G401 (cell line): ENCODE results near the gene RGMA. TPM values are rescaled to one million over a fixed set of nuclear protein-coding genes. Genes with fewer than 3 reads are reported as not detected.

Experiments used
- DNase-seq: peaks from one replicate; pipeline ENCODE4 v3.0.0-alpha.2; 2015; ENCODE audit warnings: low spot score
- in situ Hi-C: cut with HindIII; loops from 2 replicates; pipeline ENCODE4 v1.10.0; 2016; ENCODE audit warnings: low sequenced_read_pairs, mixed read lengths
- total RNA-seq: library from RNA; depleted of rRNA; stranded (reverse); fragments of >200 nt; shearing (Covaris generic); gene quantifications from 2 replicates; pipeline ENCODE4 v1.2.3, GENCODE V29; 2014; rRNA removed

Gene RGMA
- 0.80 and 2.6 TPM in 2 replicates for total RNA-seq

GRCh38 chr15:93088981-93089726, at the start of gene RGMA:
TSS of gene RGMA (minus strand) at chr15:93089211. CDS start at chr15:93088932, 279 bp downstream.
- no peak for DNase-seq
- in situ Hi-C loops = no loop called here

GRCh38 chr15:93136606-93137005, 47.6 kb upstream of the RGMA start:
- in situ Hi-C loops = no loop called here
- DNase-seq = no peak

GRCh38 chr15:93135997-93136397, 47.0 kb upstream of the RGMA start:
- DNase-seq = no peak
- in situ Hi-C loops = no loop called here

GRCh38 chr15:93135459-93135858, 46.4 kb upstream of the RGMA start:
- peak; percentile 59 for DNase-seq
- in situ Hi-C loops = no loop called here

GRCh38 chr15:93131485-93132095, 42.6 kb upstream of the RGMA start:
- DNase-seq = no peak
- in situ Hi-C loops = no loop called here

- in situ Hi-C loops = no loop called here
- no peak for DNase-seq
Measured at GRCh38 chr15:93129702-93130488, 40.9 kb upstream of the RGMA start.

GRCh38 chr15:93127286-93127685, 38.3 kb upstream of the RGMA start:
- DNase-seq = no peak
- in situ Hi-C loops = no loop called here

GRCh38 chr15:93126599-93126998, 37.6 kb upstream of the RGMA start:
- in situ Hi-C loops = no loop called here
- DNase-seq = no peak

GRCh38 chr15:93126148-93126547, 37.1 kb upstream of the RGMA start:
- in situ Hi-C loops = no loop called here
- no peak for DNase-seq

GRCh38 chr15:93124126-93124525, 35.1 kb upstream of the RGMA start:
- DNase-seq = no peak
- in situ Hi-C loops = no loop called here

GRCh38 chr15:93121973-93122910, 33.2 kb upstream of the RGMA start:
- in situ Hi-C loops = no loop called here
- DNase-seq = no peak

GRCh38 chr15:93121107-93121506, 32.1 kb upstream of the RGMA start:
- no peak for DNase-seq
- in situ Hi-C loops = no loop called here

- in situ Hi-C loops = no loop called here
- DNase-seq = no peak
Measured at GRCh38 chr15:93118904-93119303, 29.9 kb upstream of the RGMA start.

GRCh38 chr15:93111451-93111850, 22.4 kb upstream of the RGMA start:
- DNase-seq = no peak

GRCh38 chr15:93110502-93111040, 21.6 kb upstream of the RGMA start:
- in situ Hi-C loops = no loop called here
- DNase-seq = no peak

More at GRCh38 chr15:93111451-93111850, 22.4 kb upstream of the RGMA start:
- in situ Hi-C loops = no loop called here

- DNase-seq = no peak
- in situ Hi-C loops = no loop called here
Measured at GRCh38 chr15:93109336-93110102, 20.5 kb upstream of the RGMA start.

GRCh38 chr15:93107646-93108045, 18.6 kb upstream of the RGMA start:
- no peak for DNase-seq
- in situ Hi-C loops = no loop called here

- no peak for DNase-seq
- in situ Hi-C loops = no loop called here
Measured at GRCh38 chr15:93105485-93105884, 16.5 kb upstream of the RGMA start.
